Inflammatory macrophage treated with lipopolysaccharide for 1 hour (primary cell): ENCODE measurements around the gene ANGEL2.
"Not testable (repeated sequence)": the region's sequence is repeated elsewhere in the genome, so short reads cannot be mapped to it uniquely, and the experiment has no call there.

Experiments
- DNase-seq, 2 donors: peaks; one replicate each; pipeline ENCODE4 v3.0.0-alpha.2; 2020 to 2022

ANGEL2 gene

DNA sequence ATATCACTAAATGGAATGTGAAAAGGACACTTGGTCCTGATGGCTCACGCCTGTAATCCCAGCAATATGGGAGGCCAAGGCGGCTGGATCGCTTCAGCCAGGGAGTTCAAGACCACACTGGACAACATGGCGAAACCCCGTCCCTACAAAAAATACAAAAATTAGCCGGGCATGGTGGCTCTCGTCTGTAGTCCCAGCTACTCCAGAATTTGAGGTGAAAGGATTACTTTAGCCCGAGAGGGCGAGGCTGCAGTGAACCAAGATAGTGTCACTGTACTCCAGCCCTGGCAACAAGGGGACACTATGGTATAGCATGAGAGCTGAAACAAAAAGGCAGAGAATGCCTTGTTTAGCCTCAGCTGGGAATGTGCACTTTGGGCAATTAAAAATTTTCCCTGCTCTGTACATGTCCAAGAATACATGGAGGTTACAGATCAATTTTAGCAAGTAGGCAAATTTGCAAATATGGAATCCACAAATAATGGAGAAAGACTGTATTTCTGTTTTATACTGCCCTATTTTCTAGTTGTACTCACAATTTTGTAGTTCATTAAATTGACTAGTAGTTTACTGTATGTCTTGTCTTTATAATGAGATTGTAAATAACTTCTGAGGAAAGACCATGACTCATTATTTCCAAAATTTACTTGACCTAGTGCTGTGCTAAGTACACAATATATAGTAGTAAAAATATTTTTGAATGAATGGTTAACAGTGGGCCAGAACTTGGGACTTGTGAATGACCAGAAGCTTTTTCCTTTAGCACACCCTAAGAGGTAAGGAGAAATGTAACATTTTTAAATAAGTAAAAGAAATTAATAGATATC, 2.0 kb upstream of the ANGEL2 start:
- DNase-seq, result no peak

DNA sequence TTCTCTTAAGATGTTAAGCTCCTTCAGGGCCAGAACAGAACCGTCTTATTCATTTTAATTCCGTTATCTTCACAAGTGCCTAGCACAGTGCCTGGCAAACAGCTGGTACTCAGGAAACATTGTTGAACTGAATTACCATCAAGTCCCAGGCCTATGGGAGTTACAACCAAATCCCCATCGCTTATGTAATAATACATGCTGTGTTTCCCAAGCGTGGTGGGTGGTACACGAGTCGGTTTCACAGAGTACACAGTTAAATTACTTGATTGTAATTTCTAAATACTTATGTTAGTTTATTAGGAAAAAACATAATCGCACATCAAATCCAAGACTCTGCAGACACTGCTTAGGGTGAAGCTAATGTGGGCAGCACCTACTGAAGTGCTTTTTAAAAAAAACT, 1.0 kb downstream of the ANGEL2 start:
- DNase-seq, result peak; percentile 74 to 76

GRCh38 chr1:213008564-213008963, 7.1 kb downstream of the ANGEL2 start:
- DNase-seq, result no peak

DNA sequence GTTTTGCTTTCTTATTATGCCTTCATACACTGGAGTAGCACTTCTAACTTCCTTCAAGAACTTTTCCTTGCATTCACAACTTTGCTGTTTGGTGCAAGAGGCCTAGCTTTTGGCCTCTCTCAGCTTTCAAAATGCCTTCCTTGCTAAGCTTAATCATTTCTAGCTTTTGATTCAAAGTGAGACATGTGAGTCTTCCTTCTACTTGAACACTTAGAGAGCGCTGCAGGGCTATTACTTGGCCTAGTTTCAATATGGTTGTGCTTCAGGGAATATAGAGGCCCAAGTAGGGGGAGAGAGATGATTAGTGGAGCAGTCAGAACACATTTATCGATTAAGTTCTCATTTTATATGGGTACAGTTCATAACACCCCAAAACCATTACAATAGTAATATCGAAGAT, 12.4 kb downstream of the ANGEL2 start:
- DNase-seq, result no peak

- DNase-seq, result no peak
Observed at GRCh38 chr1:212994926-212995325, 20.7 kb downstream of the ANGEL2 start.

DNA sequence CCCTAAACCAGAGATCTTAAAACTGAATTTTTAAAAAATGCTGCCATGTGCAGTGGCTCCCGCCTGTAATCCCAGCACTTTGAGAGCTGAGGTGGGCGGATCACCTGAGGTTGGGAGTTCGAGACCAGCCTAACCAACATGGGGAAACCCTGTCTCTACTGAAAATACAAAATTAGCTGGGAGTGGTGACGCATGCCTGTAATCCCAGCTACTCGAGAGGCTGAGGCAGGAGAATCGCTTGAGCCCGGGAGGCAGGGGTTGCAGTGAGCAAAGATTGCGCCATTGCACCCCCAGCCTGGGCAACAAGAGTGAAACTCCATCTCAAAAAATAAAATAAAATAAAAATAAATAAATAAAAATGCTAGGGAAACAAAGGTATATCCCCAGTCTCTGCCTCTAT, 21.7 kb downstream of the ANGEL2 start:
- DNase-seq, result not testable (repeated sequence)

- DNase-seq, result no peak
Observed at GRCh38 chr1:212990276-212990675, 25.4 kb downstream of the ANGEL2 start.

- no peak for DNase-seq
Observed at GRCh38 chr1:212987702-212988322, 27.9 kb downstream of the ANGEL2 start.

GRCh38 chr1:212986551-212986950, 29.1 kb downstream of the ANGEL2 start:
- no peak for DNase-seq

GRCh38 chr1:212984522-212985291, 31.0 kb downstream of the ANGEL2 start:
- no peak for DNase-seq

GRCh38 chr1:212983482-212983881, 32.2 kb downstream of the ANGEL2 start:
- DNase-seq, result no peak

- DNase-seq, result no peak
Observed at GRCh38 chr1:212982430-212983152, 33.1 kb downstream of the ANGEL2 start.

- DNase-seq, result no peak
Observed at GRCh38 chr1:212981571-212982328, 33.9 kb downstream of the ANGEL2 start.

DNA sequence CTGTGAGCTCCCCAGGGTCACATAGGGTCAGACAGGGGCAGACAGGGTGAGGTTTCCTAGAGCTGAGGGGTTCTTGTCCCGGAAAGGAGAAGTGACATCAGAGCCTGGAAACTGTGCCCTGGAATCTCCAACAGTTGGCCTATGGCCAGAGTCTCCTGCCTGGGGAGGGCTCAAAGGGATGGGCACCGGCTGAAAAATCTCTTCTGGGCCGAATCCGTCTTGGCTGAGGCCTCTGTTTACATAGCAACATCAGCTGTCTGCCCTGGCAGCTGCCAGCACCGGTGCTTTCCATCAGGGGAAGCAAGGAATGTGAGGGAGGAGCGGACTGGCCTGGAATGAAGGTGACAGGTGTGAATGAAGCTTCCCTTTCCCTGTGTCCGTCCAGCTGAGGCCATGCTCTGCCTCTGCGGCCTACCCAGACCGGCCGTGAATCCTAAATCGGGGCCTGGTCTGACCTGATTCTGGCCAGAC, 34.6 kb downstream of the ANGEL2 start:
- DNase-seq, result peak; percentile 5 to 8

GRCh38 chr1:212980123-212980785, 35.4 kb downstream of the ANGEL2 start:
- no peak for DNase-seq

GRCh38 chr1:212979340-212980122, 36.1 kb downstream of the ANGEL2 start:
- DNase-seq, result no peak

DNA sequence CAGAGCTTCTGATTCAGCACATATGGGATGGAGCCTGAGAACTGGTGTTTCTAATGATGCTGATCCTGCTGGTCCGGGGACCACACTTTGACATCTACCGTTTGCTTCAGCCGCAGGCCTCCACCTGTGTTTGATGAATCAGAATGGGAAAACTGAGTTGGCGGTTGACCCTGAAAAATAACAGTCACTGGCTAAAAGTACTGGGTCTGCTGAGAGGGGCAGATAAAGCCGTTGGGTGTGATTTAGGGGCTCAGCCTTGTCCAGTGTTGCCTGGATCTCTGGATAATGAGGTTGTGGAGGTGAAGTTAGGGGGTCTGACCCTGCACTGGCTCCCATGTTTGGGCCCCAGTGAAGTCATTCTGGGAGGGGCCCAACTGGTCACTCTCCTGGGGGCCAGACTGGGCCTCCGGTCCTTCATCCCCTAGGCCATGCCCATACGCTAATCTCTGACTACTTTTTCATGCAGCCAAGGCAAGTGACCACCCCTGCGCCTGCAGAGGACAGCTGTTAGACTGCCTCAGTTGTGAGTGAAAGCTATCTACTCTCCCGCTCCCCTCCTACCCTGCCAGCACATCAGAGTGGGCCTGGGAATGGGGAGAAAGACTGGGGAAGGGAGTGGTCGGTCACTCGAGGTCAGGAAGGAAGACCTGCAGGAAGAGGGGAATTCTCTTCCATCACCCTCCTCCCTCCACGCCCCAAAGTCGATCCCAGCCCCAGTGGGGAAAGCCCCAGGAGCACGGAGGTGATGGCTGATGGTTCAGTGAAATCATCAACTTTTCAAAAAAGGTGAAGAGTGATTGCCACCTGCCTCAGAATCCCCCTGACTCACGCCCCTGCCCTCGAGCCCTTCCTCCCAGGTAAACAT, 37.7 kb downstream of the ANGEL2 start:
- no peak for DNase-seq

DNA sequence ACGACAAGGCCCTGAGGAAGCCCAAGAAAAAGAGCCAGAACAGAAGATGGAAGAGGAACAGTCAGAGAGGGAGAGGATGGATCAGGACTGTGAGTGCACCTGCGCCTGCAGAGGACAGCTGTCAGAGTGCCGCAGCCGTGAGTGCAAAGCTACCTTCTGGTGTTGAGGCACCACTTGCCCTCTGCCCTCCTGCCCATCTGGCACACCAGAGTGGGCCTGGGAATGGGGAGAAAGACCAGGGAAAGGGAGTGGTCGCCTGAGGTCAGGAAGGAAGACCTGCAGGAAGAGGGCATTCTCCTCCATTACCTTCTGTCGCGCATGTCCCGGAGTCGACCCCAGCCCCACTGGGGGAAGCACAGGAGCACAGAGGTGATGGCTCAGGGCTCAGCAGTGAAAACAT, 39.1 kb downstream of the ANGEL2 start:
- DNase-seq, result no peak

DNA sequence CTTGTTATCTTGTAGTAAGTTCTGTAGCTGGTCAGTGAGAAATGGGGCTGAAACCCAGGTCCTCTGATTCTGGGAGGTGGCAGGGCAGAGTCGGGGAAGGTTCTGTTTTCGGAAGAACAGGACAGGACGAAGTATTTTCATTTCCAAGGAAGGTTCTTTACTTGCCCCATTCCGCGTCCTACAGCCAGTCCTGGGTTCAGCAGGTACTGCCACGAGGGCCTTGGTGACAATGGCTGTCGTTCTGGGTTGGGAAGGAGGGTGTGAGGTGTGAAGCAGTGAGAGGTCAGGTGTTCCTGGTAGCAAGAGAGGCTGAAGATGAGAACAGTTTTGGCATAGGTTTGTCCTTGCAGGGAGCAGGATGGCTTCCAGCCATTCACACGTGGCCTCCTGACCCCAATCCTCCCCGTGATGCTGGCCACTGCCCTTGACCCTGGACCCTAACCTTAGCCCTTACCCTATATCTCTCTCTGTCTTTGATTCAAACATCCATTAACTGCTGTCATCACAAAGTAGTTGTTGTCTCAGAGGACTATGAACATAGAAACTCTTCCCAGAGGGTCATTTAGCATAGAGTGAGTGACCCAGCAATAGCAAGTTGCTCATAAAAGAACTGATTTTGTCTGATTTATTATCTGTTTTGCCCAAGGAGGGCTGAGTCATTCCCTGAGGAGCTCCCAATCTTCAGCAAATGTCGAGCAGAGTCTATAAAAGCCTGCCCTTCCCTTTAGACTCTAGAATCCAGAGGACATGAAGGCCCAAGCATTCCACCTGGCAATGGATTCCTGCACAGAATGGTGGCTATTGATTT, 40.4 kb downstream of the ANGEL2 start:
- DNase-seq, result no peak
